ENCODE data around the gene COPB2. TPM values are rescaled to one million over a fixed set of nuclear protein-coding genes. Genes with fewer than 3 reads are reported as not detected.

Gene COPB2
- total RNA-seq (100 to 1,000 TPM in 2 of 7 donors, 10 to 100 TPM in 5; 81.0 to 101 (median 94.1) TPM), polyA plus RNA-seq (10 to 100 TPM; 21.4 to 33.4 (median 24.0) TPM)
- long read RNA-seq, donor 1, transcript COPB2-201 (22 exons, 3,360 nt) = major isoform, 5 of 14 reads
- long read RNA-seq, donor 1, partial matches to known transcripts = 7 of 14 reads
- long read RNA-seq, donor 1, other reads (novel, unspliced or antisense) = 0 of 14 reads
- long read RNA-seq, donor 2, transcript COPB2-201 (22 exons, 3,360 nt) = major isoform, 6 of 11 reads
- long read RNA-seq, donor 2, partial matches to known transcripts = 5 of 11 reads
- long read RNA-seq, donor 2, other reads (novel, unspliced or antisense) = 0 of 11 reads

DNA sequence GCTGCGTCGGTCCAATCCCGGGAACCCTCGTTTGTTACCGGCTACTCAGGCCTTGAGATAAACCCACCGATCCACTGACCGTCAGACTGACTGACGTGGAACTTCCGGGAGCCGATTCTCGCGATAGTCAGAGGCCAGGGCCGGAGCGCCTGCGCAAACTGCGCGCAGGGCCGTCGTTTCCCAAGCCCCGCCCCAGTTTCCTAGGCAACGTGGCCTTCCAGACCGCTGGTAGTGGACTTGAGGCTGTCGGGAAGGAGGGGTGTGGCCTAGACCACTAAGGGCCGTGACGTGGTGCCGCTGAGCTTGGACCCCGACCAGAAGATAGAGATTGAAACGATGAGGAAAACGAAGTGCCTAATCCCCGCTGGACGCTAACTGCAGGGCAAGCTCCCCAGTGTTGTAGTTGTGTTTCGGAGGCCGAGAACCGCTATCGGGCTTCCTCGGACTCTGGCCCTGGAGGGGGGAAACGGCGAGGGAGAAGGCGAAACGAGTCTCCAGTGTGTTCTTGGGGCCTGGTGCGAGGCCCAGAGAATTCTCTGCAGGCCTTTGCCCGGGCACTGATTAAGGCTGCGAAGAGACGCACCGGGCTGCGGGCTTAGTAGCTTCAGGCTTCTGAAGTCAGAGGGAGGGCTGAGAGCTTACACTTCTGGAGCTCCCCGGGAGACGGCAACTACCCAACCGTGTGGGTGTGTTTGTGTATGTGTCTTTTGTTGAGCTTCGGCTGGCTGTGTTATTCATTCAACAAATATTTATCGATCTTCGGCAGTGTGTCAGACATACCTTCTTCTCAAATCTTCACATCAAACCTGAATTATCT is at the start of gene COPB2:
Gene COPB2, minus strand, starts transcription at position 96 of the 817 bp plus-strand sequence. CDS start 97 bp downstream, outside the sequence.
- Histone ChIP-seq H3K27me3 (replicated peaks in 1 of 7) (no peaks in the 10 kb centered on the region), H3K36me3 (peaks cover 0 to 8% (median under 1%) of the 10 kb centered on the region in 6 donors), H3K27ac (peak within 1 kb of the TSS; percentile 89 to 95 (median 94)), H3K4me3 (peak within 1 kb of the TSS; percentile 69 to 98 (median 79)), H3K4me1 (peaks cover 28 to 60% (median 53%) of the 10 kb centered on the region in 6 donors), H3K9me3 (no peaks in the 10 kb centered on the region)
- TF ChIP-seq POLR2AphosphoS5 (IDR thresholded peaks at IDR 0.05) (peak; percentile 91 to 95 (median 94)), POLR2A (IDR thresholded peaks at IDR 0.05) (peak; percentile 59 to 71 (median 62)), CTCF (IDR thresholded peaks at IDR 0.05 in 8 of 11, conservative IDR thresholded peaks at IDR 0.05 in 3 of 11) (peak in 2 of 11 experiments; percentile 30 to 39)
- WGBS, 5 donors = 1 to 2% (median 1%) methylated on average over 22 to 52 of the region's 52 CpGs
- intact Hi-C loops (cut with DNase I; ENCODE audit: low total_unique reads) = no loop called here
- DNase-seq = peak; percentile 99

DNA sequence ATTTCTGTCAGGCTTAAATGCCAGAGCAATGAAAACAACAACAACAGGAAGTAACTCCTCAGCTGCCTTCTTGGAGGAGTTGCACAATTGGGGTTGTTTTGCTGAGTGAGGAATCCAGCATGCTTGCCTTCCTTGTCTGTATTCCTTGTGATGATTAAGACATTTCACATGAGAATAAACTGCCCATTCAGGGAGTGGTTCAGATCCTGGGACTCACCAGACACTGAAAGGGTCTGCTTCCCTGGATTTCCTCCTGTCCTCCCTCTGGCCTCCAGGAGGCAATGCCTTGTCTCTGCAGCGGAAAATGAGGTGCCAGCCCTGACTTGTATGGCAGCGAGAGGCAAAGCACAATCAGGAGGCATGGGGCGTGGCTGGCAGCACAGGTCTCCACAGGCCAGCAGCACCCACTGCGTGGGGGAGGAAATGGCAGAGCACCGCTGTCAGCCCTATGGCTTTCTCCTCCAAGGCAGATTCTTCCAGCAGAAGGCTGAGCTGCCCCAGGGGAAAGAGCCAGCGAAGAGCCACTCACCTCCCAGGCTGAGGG is 45.4 kb upstream of the COPB2 start:
- Histone ChIP-seq H3K27ac (peak overlapping the region in 5 of 8 donors; percentile 50 to 74 (median 66)), H3K9me3 (peaks cover 0 to 7% (median 0%) of the 10 kb centered on the region in 8 donors), H3K4me3 (no peak overlapping the region), H3K36me3 (no peaks in the 10 kb centered on the region), H3K27me3 (replicated peaks in 1 of 7) (no peaks in the 10 kb centered on the region), H3K4me1 (peaks cover 0 to 10% (median 1%) of the 10 kb centered on the region in 6 donors)
- intact Hi-C loops (cut with DNase I; ENCODE audit: low total_unique reads) = no loop called here
- TF ChIP-seq POLR2AphosphoS5 (IDR thresholded peaks at IDR 0.05) = peak in 1 of 3 donors; percentile 45
- no peak for TF ChIP-seq POLR2A (IDR thresholded peaks at IDR 0.05)
- DNase-seq = no peak
- WGBS, 5 donors = 82 to 91% (median 86%) methylated on average over 6 of the region's 6 CpGs

GRCh38 chr3:139434228-139434627 is 44.8 kb upstream of the COPB2 start:
- intact Hi-C loops (cut with DNase I; ENCODE audit: low total_unique reads) = no loop called here
- DNase-seq = no peak
- TF ChIP-seq CTCF (IDR thresholded peaks at IDR 0.05 in 8 of 11, conservative IDR thresholded peaks at IDR 0.05 in 3 of 11) (no peak), POLR2A (IDR thresholded peaks at IDR 0.05) (no peak), POLR2AphosphoS5 (IDR thresholded peaks at IDR 0.05) (no peak)
- 63 to 83% (median 73%) methylated on average over 1 of the region's 1 CpG for WGBS, 5 donors
- Histone ChIP-seq H3K9me3 (peaks cover 0 to 7% (median 0%) of the 10 kb centered on the region in 8 donors), H3K27ac (peak overlapping the region in 6 of 8 donors; percentile 36 to 74 (median 61)), H3K4me1 (peaks cover 0 to 10% (median 1%) of the 10 kb centered on the region in 6 donors), H3K36me3 (no peaks in the 10 kb centered on the region), H3K27me3 (replicated peaks in 1 of 7) (no peaks in the 10 kb centered on the region), H3K4me3 (no peak overlapping the region)

DNA sequence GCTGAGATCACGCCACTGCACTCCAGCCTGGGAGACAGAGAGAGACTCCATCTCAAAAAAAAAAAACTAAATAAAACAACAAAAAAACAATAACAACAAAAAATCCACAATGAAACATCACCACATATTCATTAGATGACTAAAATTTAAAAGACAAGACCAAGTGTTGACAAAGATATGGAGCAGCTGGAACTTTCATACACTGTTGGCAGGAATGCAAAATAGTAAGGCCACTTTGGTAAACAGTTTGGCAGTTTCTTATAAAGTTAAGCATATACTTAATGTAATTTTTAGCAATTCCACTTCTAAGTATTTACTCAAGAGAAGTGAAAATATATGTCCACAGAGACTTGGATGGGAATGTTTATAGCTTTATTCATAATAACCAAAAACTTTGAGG is 43.6 kb upstream of the COPB2 start:
- H3K4me1 ChIP-seq = peaks cover 0 to 14% (median 1%) of the 10 kb centered on the region in 6 donors
- peaks cover 0 to 7% (median 0%) of the 10 kb centered on the region in 8 donors for H3K9me3 ChIP-seq
- TF ChIP-seq CTCF (IDR thresholded peaks at IDR 0.05 in 8 of 11, conservative IDR thresholded peaks at IDR 0.05 in 3 of 11) (no peak), POLR2A (IDR thresholded peaks at IDR 0.05) (no peak), POLR2AphosphoS5 (IDR thresholded peaks at IDR 0.05) (no peak)
- intact Hi-C loops (cut with DNase I; ENCODE audit: low total_unique reads) = no loop called here
- DNase-seq = no peak
- H3K4me3 ChIP-seq = no peak overlapping the region
- H3K36me3 ChIP-seq = no peaks in the 10 kb centered on the region
- 88 to 100% (median 100%) methylated on average over 1 of the region's 1 CpG for WGBS, 5 donors
- H3K27ac ChIP-seq = no peak overlapping the region
- no peaks in the 10 kb centered on the region for H3K27me3 ChIP-seq (replicated peaks in 1 of 7)
